PC-9 (cell line): Measurements from ENCODE around the gene KY.

ENCODE experiments used
- CTCF ChIP-seq: fragments of 200-600 bp; sonication (generic); conservative IDR thresholded peaks from 2 replicates; pipeline ENCODE4 v1.6.1; 2017; ENCODE audit warnings: mixed run types, antibody characterized with exemption, mild to moderate bottlenecking, moderate library complexity
- EZH2 ChIP-seq: fragments of 200-600 bp; sonication (generic); IDR thresholded peaks from 2 replicates; pipeline ENCODE4 v1.8.0; 2017; ENCODE audit warnings: antibody characterized with exemption, low read depth

GRCh38 chr3:134605556-134605955 is 45.3 kb downstream of the KY start:
- TF ChIP-seq CTCF (no peak), EZH2 (no peak)
